Natural killer cell (primary cell): ENCODE results near the gene STAT5A. TPM values are rescaled to one million over a fixed set of nuclear protein-coding genes. Genes with fewer than 3 reads are reported as not detected.
"Not testable (repeated sequence)": the region's sequence is repeated elsewhere in the genome, so short reads cannot be mapped to it uniquely, and the experiment has no call there.

Experiments
- ATAC-seq, 3 donors: fragments of 150-1000 bp in 2 of 3; fragments of 200-7000 bp in 1 of 3; cut with Tn5 transposase; 1 replicate in 1 of 3; 2 replicates in 2 of 3; pipeline ENCODE4 v1.10.0; 2021; ENCODE audit warnings: mild to moderate bottlenecking in 2 of 3, moderate library complexity in 2 of 3
- DNase-seq, 2 donors: peaks; one replicate each; pipeline versions ENCODE4 v3.0.0 to v3.0.0-alpha.2; 2013 to 2021; ENCODE audit warnings: mixed read lengths in 1 of 2
- H3K27ac ChIP-seq: one replicate; pipeline ENCODE4 v1.5.1; 2013; ENCODE audit warnings: mild to moderate bottlenecking, low read length
- H3K27me3 ChIP-seq: one replicate; pipeline ENCODE4 v1.6.1; 2013; ENCODE audit warnings: low read length; ENCODE audit not compliant: control insufficient read depth, insufficient read depth
- H3K36me3 ChIP-seq: one replicate; pipeline ENCODE4 v1.6.1; 2013; ENCODE audit warnings: low read length; ENCODE audit not compliant: control insufficient read depth, insufficient read depth
- H3K4me1 ChIP-seq: one replicate; pipeline ENCODE4 v1.6.1; 2013; ENCODE audit warnings: low read length; ENCODE audit not compliant: control insufficient read depth, insufficient read depth
- H3K4me3 ChIP-seq: one replicate; pipeline ENCODE4 v1.5.1; 2013; ENCODE audit warnings: low read length
- H3K9me3 ChIP-seq: one replicate; pipeline ENCODE4 v1.6.1; 2013; ENCODE audit warnings: low read length; ENCODE audit not compliant: control insufficient read depth, insufficient read depth
- H3K27ac Mint-ChIP-seq, 2 donors: one replicate each; pipeline ENCODE4 v1.8.0; 2022; ENCODE audit warnings: mild to moderate bottlenecking in 2 of 2, mixed read lengths in 2 of 2, moderate library complexity in 1 of 2
- H3K27me3 Mint-ChIP-seq, 2 donors: one replicate each; pipeline ENCODE4 v1.8.0; 2022; ENCODE audit warnings: low read depth in 2 of 2, mixed read lengths in 2 of 2
- H3K36me3 Mint-ChIP-seq: one replicate; pipeline ENCODE4 v1.8.0; 2022; ENCODE audit warnings: mixed read lengths
- H3K4me1 Mint-ChIP-seq, 2 donors: one replicate each; pipeline ENCODE4 v1.8.0; 2022; ENCODE audit warnings: mixed read lengths in 2 of 2
- H3K4me3 Mint-ChIP-seq: one replicate; pipeline ENCODE4 v1.8.0; 2022; ENCODE audit warnings: mild to moderate bottlenecking, moderate library complexity, mixed read lengths
- H3K9me3 Mint-ChIP-seq, 2 donors: one replicate each; pipeline ENCODE4 v1.8.0; 2022; ENCODE audit warnings: mixed read lengths in 2 of 2
- WGBS: methylation state at CpG from one replicate; pipeline ENCODE4 v1.1.7; 2013; ENCODE audit warnings: missing lambda C conversion rate; ENCODE audit not compliant: insufficient coverage; 5-methylcytosine and 5-hydroxymethylcytosine counted together
- intact Hi-C: fragments of 100-400 bp; cut with micrococcal nuclease; formaldehyde crosslinking; loops from one replicate; pipeline ENCODE4 v1.14.2; 2022
- total RNA-seq, 4 donors: library from RNA; stranded (reverse); fragments of 120-200 nt in 1 of 4; gene quantifications; one replicate each; pipeline versions ENCODE4 v1.2.3 to v1.2.4, GENCODE V29; 2013 to 2022
- TF ChIP-seq, protein P1 (sequence below): fragments of 200-600 bp; IDR thresholded peaks from one replicate; pipeline ENCODE4 v1.8.0; 2022; ENCODE audit warnings: antibody characterized with exemption

Gene STAT5A
- total RNA-seq, 3 donors from 2014 or later (not counting 1 experiment from before 2014, with no cell fraction given): 112 to 135 (median 117) TPM

DNA sequence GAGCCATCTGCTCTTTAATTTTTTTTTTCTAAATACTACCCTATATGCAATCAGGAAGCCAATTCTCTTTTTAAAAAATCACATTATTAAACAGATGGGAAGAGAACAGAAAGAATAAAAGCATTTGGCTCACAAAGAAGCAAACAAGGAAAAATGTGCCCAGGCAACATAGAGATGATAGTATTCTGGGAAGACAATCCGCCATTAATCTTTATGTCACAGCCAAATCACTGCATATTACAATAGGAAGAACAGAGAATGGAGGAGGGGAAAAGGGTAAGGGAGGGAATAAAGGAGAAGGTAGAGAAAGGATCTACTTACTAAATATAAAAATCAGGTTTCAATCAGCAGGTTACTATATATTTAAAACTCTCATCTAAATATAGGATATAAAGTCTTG is 46.4 kb upstream of the STAT5A start:
- Mint-ChIP-seq H3K4me1 (peaks cover 15 to 29% of the 10 kb centered on the region in 2 donors), H3K27me3 (no peaks in the 10 kb centered on the region), H3K9me3 (no peaks in the 10 kb centered on the region), H3K4me3 (no peak overlapping the region), H3K36me3 (no peaks in the 10 kb centered on the region), H3K27ac (peak overlapping the region; percentile 5 to 31)
- TF ChIP-seq, protein P1, sequence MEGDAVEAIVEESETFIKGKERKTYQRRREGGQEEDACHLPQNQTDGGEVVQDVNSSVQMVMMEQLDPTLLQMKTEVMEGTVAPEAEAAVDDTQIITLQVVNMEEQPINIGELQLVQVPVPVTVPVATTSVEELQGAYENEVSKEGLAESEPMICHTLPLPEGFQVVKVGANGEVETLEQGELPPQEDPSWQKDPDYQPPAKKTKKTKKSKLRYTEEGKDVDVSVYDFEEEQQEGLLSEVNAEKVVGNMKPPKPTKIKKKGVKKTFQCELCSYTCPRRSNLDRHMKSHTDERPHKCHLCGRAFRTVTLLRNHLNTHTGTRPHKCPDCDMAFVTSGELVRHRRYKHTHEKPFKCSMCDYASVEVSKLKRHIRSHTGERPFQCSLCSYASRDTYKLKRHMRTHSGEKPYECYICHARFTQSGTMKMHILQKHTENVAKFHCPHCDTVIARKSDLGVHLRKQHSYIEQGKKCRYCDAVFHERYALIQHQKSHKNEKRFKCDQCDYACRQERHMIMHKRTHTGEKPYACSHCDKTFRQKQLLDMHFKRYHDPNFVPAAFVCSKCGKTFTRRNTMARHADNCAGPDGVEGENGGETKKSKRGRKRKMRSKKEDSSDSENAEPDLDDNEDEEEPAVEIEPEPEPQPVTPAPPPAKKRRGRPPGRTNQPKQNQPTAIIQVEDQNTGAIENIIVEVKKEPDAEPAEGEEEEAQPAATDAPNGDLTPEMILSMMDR: no peak
- Histone ChIP-seq H3K4me1 (peaks cover 5% of the 10 kb centered on the region), H3K36me3 (no peaks in the 10 kb centered on the region), H3K4me3 (no peak overlapping the region), H3K27me3 (no peaks in the 10 kb centered on the region), H3K9me3 (no peaks in the 10 kb centered on the region), H3K27ac (no peak overlapping the region)
- DNase-seq: no peak
- intact Hi-C loops: no loop called here
- no peak for ATAC-seq
- WGBS: no CpG with 5 or more reads among the region's 1 CpG

DNA sequence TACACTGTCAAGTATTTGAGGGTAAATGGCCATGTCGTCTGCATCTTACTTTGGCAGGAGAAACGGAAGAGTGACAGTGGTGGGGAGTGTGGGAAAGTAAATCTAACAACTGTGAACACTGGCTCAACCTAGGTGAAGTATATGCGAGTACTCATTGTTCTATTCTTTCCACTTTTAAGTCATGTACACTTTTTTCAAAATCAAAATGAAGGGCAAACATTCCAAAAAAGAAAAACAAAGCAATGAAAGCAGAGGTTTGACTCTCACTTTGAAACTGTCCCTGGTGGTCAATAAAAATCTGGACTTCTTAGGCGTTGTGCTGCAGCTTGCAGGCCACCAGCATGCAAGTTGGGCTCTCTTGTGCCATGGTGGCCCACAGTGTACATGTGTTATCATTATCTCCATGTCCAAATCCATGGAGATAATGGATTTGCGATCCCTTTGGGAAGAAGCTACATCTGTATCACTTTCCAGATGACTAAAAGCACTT is 44.8 kb upstream of the STAT5A start:
- Histone ChIP-seq H3K27ac (no peak overlapping the region), H3K9me3 (no peaks in the 10 kb centered on the region), H3K4me3 (no peak overlapping the region), H3K27me3 (no peaks in the 10 kb centered on the region), H3K36me3 (no peaks in the 10 kb centered on the region), H3K4me1 (peaks cover 15% of the 10 kb centered on the region)
- intact Hi-C loops: no loop called here
- ATAC-seq (peak in 1 of 3 donors; percentile 32), DNase-seq (no peak)
- no peaks in the 10 kb centered on the region for H3K9me3 Mint-ChIP-seq
- TF ChIP-seq, protein P1: no peak
- H3K36me3 Mint-ChIP-seq: no peaks in the 10 kb centered on the region
- H3K27ac Mint-ChIP-seq: peak overlapping the region; percentile 12 to 50
- H3K4me3 Mint-ChIP-seq: no peak overlapping the region
- H3K27me3 Mint-ChIP-seq: no peaks in the 10 kb centered on the region
- WGBS: 83% methylated on average over 5 of the region's 5 CpGs
- peaks cover 25 to 34% of the 10 kb centered on the region in 2 donors for H3K4me1 Mint-ChIP-seq

DNA sequence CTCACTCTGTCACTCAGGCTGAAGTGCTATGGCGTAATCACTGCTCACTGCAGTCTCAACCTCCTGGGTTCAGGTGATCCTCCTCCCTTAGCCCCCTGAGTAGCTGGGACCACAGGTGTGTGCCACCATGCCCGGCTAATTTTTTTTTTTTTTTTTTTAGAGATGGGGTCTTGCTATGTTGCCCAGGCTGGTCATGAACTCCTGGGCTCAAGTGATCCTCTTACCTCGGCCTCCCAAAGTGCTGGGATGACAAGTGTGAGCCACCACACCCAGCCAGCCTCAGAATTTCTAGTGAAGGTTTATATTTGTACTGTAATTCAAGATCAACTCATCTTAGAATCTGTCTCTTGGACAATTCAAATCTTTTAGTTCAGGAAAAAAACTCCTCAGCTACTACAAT is 44.2 kb upstream of the STAT5A start:
- H3K27me3 Mint-ChIP-seq: not testable (repeated sequence)
- peak overlapping the region; percentile 12 to 50 for H3K27ac Mint-ChIP-seq

DNA sequence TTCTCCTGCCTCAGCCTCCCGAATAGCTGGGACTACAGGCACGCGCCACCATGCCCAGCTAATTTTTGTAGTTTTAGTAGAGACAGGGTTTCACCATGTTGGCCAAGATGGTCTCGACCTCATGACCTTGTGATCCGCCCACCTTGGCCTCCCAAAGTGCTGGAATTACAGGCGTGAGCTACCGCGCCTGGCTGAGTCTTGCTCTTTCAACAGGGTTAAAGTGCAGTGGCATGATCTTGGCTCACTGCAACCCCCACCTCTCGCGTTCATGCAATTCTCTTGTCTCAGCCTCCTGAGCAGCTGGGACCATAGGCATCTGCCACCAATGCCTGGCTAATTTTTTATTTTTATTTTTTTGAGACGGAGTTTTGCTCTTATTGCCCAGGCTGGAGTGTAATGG is 43.1 kb upstream of the STAT5A start:
- H3K27ac Mint-ChIP-seq, H3K9me3 ChIP-seq, H3K27me3 Mint-ChIP-seq, H3K36me3 Mint-ChIP-seq, intact Hi-C loops, H3K27ac ChIP-seq, H3K9me3 Mint-ChIP-seq, H3K27me3 ChIP-seq, H3K4me3 ChIP-seq, ATAC-seq, H3K4me3 Mint-ChIP-seq, DNase-seq, H3K36me3 ChIP-seq: not testable (repeated sequence)
- 98% methylated on average over 11 of the region's 11 CpGs for WGBS
- peaks cover 30% of the 10 kb centered on the region for H3K4me1 ChIP-seq
- H3K4me1 Mint-ChIP-seq: peaks cover 36 to 45% of the 10 kb centered on the region in 2 donors

More for the DNA sequence above, 44.2 kb upstream of the STAT5A start:
- H3K9me3 Mint-ChIP-seq, H3K27ac ChIP-seq, H3K4me3 ChIP-seq, H3K27me3 ChIP-seq, H3K36me3 Mint-ChIP-seq, H3K9me3 ChIP-seq, DNase-seq, H3K36me3 ChIP-seq, intact Hi-C loops, ATAC-seq, H3K4me3 Mint-ChIP-seq: not testable (repeated sequence)
- peaks cover 30 to 40% of the 10 kb centered on the region in 2 donors for H3K4me1 Mint-ChIP-seq
- peaks cover 21% of the 10 kb centered on the region for H3K4me1 ChIP-seq
- WGBS: 100% methylated on average over 1 of the region's 3 CpGs
